ENCODE measurements around the gene RASGRP1. TPM values are rescaled to one million over a fixed set of nuclear protein-coding genes. Genes with fewer than 3 reads are reported as not detected.

The RASGRP1 gene
- total RNA-seq, 1 experiment from 2014 or later = 0.85 TPM

- Histone ChIP-seq H4K8ac (replicated peaks; ENCODE audit: insufficient read length, low read depth, low read length) (no peak overlapping the region), H2BK5ac (ENCODE audit: insufficient read length, low read length) (no peak overlapping the region), H3K18ac (ENCODE audit: insufficient read length, low read depth, low read length) (no peak overlapping the region), H2BK12ac (ENCODE audit: insufficient read length, low read depth, low read length) (no peak overlapping the region), H3K4ac (ENCODE audit: low read depth, low read length) (no peak overlapping the region), H3K56ac (ENCODE audit: insufficient read length, low read depth, low read length) (no peak overlapping the region), H2BK120ac (ENCODE audit: low read depth, low read length, poor library complexity, severe bottlenecking) (no peak overlapping the region), H2BK15ac (ENCODE audit: low read depth, low read length) (no peak overlapping the region), H3K23me2 (ENCODE audit: insufficient read length, low read depth, low read length, poor library complexity, severe bottlenecking) (no peaks in the 10 kb centered on the region), H4K20me1 (ENCODE audit: control insufficient read depth, insufficient read depth, insufficient read length) (no peaks in the 10 kb centered on the region), H3T11ph (ENCODE audit: low read length) (no peak overlapping the region), H3K27me3 (ENCODE audit: insufficient read depth, low read length) (no peaks in the 10 kb centered on the region), H2AK5ac (ENCODE audit: insufficient read length, low read length) (no peak overlapping the region), H4K5ac (ENCODE audit: insufficient read length, low read depth, low read length) (no peak overlapping the region), H3K27ac (ENCODE audit: insufficient read length, low read depth, low read length) (no peak overlapping the region), H2AFZ (ENCODE audit: low read length) (no peak overlapping the region), H3K4me2 (ENCODE audit: insufficient read depth, insufficient read length, low read length) (no peak overlapping the region), H4K91ac (ENCODE audit: insufficient read length, low read depth, low read length) (no peak overlapping the region), H2BK20ac (ENCODE audit: low read depth, low read length, poor library complexity, severe bottlenecking) (no peak overlapping the region), H3K79me1 (ENCODE audit: insufficient read depth, low read depth, low read length, poor library complexity, severe bottlenecking) (no peaks in the 10 kb centered on the region), H3K9ac (ENCODE audit: extremely low read depth, insufficient read length, low read length) (no peak overlapping the region), H3K79me2 (ENCODE audit: insufficient read depth, low read length) (no peaks in the 10 kb centered on the region), H3K9me3 (ENCODE audit: control insufficient read depth, low read depth, low read length) (no peaks in the 10 kb centered on the region), H3K14ac (ENCODE audit: insufficient read depth, low read length) (no peak overlapping the region), H3K23ac (ENCODE audit: insufficient read length, low read depth, low read length) (no peak overlapping the region), H3K4me1 (ENCODE audit: insufficient read depth, low read length) (no peaks in the 10 kb centered on the region)
- Mint-ChIP-seq H3K27ac (no peak overlapping the region), H3K9me3 (no peaks in the 10 kb centered on the region; a peak in 1 of 5 replicates), H3K4me3 (no peak overlapping the region), H3K4me1 (peaks cover 3 to 7% of the 10 kb centered on the region in 2 experiments; a peak in 3 of 4 replicates), H3K27me3 (ENCODE audit: low read depth) (no peaks in the 10 kb centered on the region), H3K36me3 (ENCODE audit: insufficient read depth in 1 of 3, low read depth in 3 of 3) (no peaks in the 10 kb centered on the region)
- TF ChIP-seq CTCF (conservative IDR thresholded peaks at IDR 0.05) = no peak
- no CpG with 5 or more reads among the region's 5 CpGs for WGBS (ENCODE audit: extremely low coverage, insufficient read length, low lambda C conversion rate)
- no peak for DNase-seq
Measured at GRCh38 chr15:38603672-38604071, 39.1 kb upstream of the RASGRP1 start.
